Neuronal stem cell (in vitro differentiated cells): ENCODE results near the gene RNF43.
A peak's percentile ranks its signal among the peaks of the same experiment; 100 is the strongest.

Experiments
- DNase-seq: peaks from one replicate; pipeline ENCODE4 v3.0.0-alpha.2; 2013; ENCODE audit warnings: low spot score
- H2AFZ ChIP-seq: one replicate; pipeline ENCODE4 v1.6.1; 2013; ENCODE audit warnings: mild to moderate bottlenecking, low read length, inconsistent platforms
- H2AK5ac ChIP-seq: 2 replicates; pipeline ENCODE4 v1.6.1; 2013; ENCODE audit warnings: low read depth, mild to moderate bottlenecking, inconsistent platforms, low read length, moderate library complexity, mixed read lengths
- H2BK120ac ChIP-seq: 2 replicates; pipeline ENCODE4 v1.6.1; 2013; ENCODE audit warnings: low read depth, mild to moderate bottlenecking, inconsistent platforms, low read length, moderate library complexity, mixed read lengths
- H2BK12ac ChIP-seq: one replicate; pipeline ENCODE4 v1.6.1; 2013; ENCODE audit warnings: low read length, inconsistent platforms
- H2BK15ac ChIP-seq: 2 replicates; pipeline ENCODE4 v1.6.1; 2013; ENCODE audit warnings: mild to moderate bottlenecking, low read length, inconsistent platforms, mixed read lengths
- H2BK5ac ChIP-seq: one replicate; pipeline ENCODE4 v1.6.1; 2013; ENCODE audit warnings: inconsistent platforms, mild to moderate bottlenecking, low read length, moderate library complexity
- H3K14ac ChIP-seq: one replicate; pipeline ENCODE4 v1.6.1; 2013; ENCODE audit warnings: low read length, inconsistent platforms
- H3K18ac ChIP-seq: 2 replicates; pipeline ENCODE4 v1.6.1; 2013; ENCODE audit warnings: low read length, inconsistent platforms
- H3K23ac ChIP-seq: 2 replicates; pipeline ENCODE4 v1.6.1; 2013; ENCODE audit warnings: low read depth, mild to moderate bottlenecking, mixed read lengths, low read length, inconsistent platforms; ENCODE audit not compliant: poor library complexity
- H3K27ac ChIP-seq: replicated peaks from 3 replicates; pipeline ENCODE4 v1.5.1; 2013; ENCODE audit warnings: low read length, inconsistent platforms
- H3K27me3 ChIP-seq, 3 experiments: 2 replicates each; pipeline ENCODE4 v1.6.1; 2013; ENCODE audit warnings: low read length in 3 of 3, mild to moderate bottlenecking in 2 of 3, inconsistent platforms in 1 of 3, low read depth in 1 of 3, mixed read lengths in 1 of 3, moderate library complexity in 1 of 3; ENCODE audit not compliant: control insufficient read depth in 3 of 3, insufficient read depth in 3 of 3
- H3K36me3 ChIP-seq, 2 donors: replicated peaks in 1 of 2; 2 replicates each; pipeline ENCODE4 v1.6.1; 2013; ENCODE audit warnings: low read length in 2 of 2; ENCODE audit not compliant: control insufficient read depth in 2 of 2, insufficient read depth in 2 of 2
- H3K4ac ChIP-seq: 2 replicates; pipeline ENCODE4 v1.6.1; 2013; ENCODE audit warnings: inconsistent platforms, mild to moderate bottlenecking, low read length, moderate library complexity
- H3K4me1 ChIP-seq, 2 donors: 1 replicate in 1 of 2; 2 replicates in 1 of 2; pipeline ENCODE4 v1.6.1; 2013; ENCODE audit warnings: low read length in 2 of 2, low read depth in 1 of 2; ENCODE audit not compliant: control insufficient read depth in 2 of 2, insufficient read depth in 1 of 2
- H3K4me2 ChIP-seq: one replicate; pipeline ENCODE4 v1.6.1; 2013; ENCODE audit warnings: mild to moderate bottlenecking, low read length, inconsistent platforms; ENCODE audit not compliant: insufficient read depth, poor library complexity, severe bottlenecking
- H3K4me3 ChIP-seq, 2 donors: 2 replicates each; pipeline ENCODE4 v1.5.1; 2013; ENCODE audit warnings: low read length in 2 of 2, mild to moderate bottlenecking in 2 of 2, inconsistent platforms in 1 of 2, moderate library complexity in 1 of 2
- H3K79me1 ChIP-seq: one replicate; pipeline ENCODE4 v1.6.1; 2013; ENCODE audit warnings: low read depth, mild to moderate bottlenecking, inconsistent platforms, low read length, moderate library complexity
- H3K9ac ChIP-seq: one replicate; pipeline ENCODE4 v1.6.1; 2013; ENCODE audit warnings: mild to moderate bottlenecking, low read depth, low read length, inconsistent platforms; ENCODE audit not compliant: poor library complexity
- H3K9me3 ChIP-seq, 2 donors: replicated peaks in 1 of 2; 2 replicates each; pipeline versions ENCODE3 to v1.6.1; 2013; ENCODE audit warnings: low read length in 2 of 2, mild to moderate bottlenecking in 2 of 2, inconsistent platforms in 1 of 2, low read depth in 1 of 2, mixed read lengths in 1 of 2, moderate library complexity in 1 of 2; ENCODE audit not compliant: control insufficient read depth in 2 of 2, insufficient read depth in 1 of 2
- H4K8ac ChIP-seq: one replicate; pipeline ENCODE4 v1.6.1; 2013; ENCODE audit warnings: low read depth, mild to moderate bottlenecking, inconsistent platforms, low read length, moderate library complexity
- H4K91ac ChIP-seq: one replicate; pipeline ENCODE4 v1.6.1; 2013; ENCODE audit warnings: low read length, low read depth, mild to moderate bottlenecking, inconsistent platforms; ENCODE audit not compliant: poor library complexity
- WGBS, 2 donors: extraction: QIAGEN DNeasy Blood & Tissue Kit; methylation state at CpG; one replicate each; pipeline ENCODE4 v1.1.7; 2013; ENCODE audit warnings: missing lambda C conversion rate in 2 of 2, mixed read lengths in 1 of 2; ENCODE audit not compliant: insufficient read length in 2 of 2, insufficient replicate concordance in 1 of 2; ENCODE audit errors: extremely low coverage in 2 of 2; 5-methylcytosine and 5-hydroxymethylcytosine counted together

RNF43 gene

DNA sequence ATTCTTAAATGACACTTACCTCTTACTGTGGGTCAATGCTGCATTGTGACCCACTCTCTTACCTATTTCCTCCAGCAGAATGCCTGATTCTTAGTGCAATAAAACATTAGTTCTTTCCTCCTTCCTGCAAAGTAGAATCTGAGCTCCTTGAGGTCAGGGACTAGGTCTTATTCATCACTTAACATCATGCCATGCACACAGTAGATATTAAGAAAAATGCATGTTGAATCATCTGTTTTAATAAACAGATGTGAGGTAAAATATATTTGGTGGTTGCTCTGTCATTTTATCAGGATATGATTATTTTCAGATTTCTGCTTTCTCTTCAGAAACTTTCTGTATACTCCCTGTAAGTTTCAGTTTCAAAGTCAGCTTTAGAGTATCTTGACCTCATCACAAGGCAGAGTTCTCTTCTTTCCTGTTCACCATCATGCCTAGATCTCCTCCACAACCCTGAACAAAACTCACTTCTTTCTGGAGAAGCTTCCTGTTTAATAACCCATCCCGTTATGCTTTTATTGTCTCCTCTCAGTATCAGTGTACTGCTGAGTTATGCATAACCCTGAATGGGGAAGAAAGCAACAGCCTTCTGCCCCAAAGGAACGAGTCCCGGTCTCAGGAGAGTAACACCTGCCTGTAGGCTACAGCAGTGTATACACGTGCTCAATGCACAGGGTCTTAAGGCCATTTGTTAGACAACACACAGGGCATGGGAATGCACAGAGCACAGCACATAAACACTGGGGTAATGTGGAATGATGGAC is 35.0 kb downstream of the RNF43 start:
- H3K4ac ChIP-seq, result no peak overlapping the region
- H2BK5ac ChIP-seq, result no peak overlapping the region
- H3K4me2 ChIP-seq, result no peak overlapping the region
- DNase-seq, result no peak
- no peak overlapping the region for H2BK12ac ChIP-seq
- H2AFZ ChIP-seq, result no peak overlapping the region
- no peak overlapping the region for H4K8ac ChIP-seq
- no peak overlapping the region for H3K4me3 ChIP-seq
- no peak overlapping the region for H2AK5ac ChIP-seq
- H2BK120ac ChIP-seq, result no peak overlapping the region
- no peaks in the 10 kb centered on the region for H3K36me3 ChIP-seq
- no peaks in the 10 kb centered on the region for H3K79me1 ChIP-seq
- no peak overlapping the region for H3K9ac ChIP-seq
- no peak overlapping the region for H3K23ac ChIP-seq
- H3K4me1 ChIP-seq, result peaks cover 3 to 4% of the 10 kb centered on the region in 2 donors
- no peak overlapping the region for H3K14ac ChIP-seq
- no peak overlapping the region for H3K27ac ChIP-seq
- no peaks in the 10 kb centered on the region for H3K27me3 ChIP-seq
- H3K18ac ChIP-seq, result no peak overlapping the region
- H2BK15ac ChIP-seq, result no peak overlapping the region
- no peaks in the 10 kb centered on the region for H3K9me3 ChIP-seq
- H4K91ac ChIP-seq, result no peak overlapping the region
- no CpG with 5 or more reads among the region's 4 CpGs for WGBS, 2 donors

GRCh38 chr17:58381124-58382035 is 36.0 kb downstream of the RNF43 start:
- Histone ChIP-seq H4K91ac (no peak overlapping the region), H3K9ac (no peak overlapping the region), H3K23ac (no peak overlapping the region), H3K27me3 (no peaks in the 10 kb centered on the region), H3K27ac (no peak overlapping the region), H3K4me2 (no peak overlapping the region), H2AK5ac (no peak overlapping the region), H3K14ac (no peak overlapping the region), H3K4ac (no peak overlapping the region), H4K8ac (no peak overlapping the region), H2AFZ (no peak overlapping the region), H3K36me3 (no peaks in the 10 kb centered on the region), H2BK120ac (no peak overlapping the region), H2BK15ac (peak overlapping the region; percentile 24), H2BK12ac (no peak overlapping the region), H2BK5ac (no peak overlapping the region), H3K4me1 (peaks cover 4% of the 10 kb centered on the region in 2 donors), H3K9me3 (no peaks in the 10 kb centered on the region), H3K18ac (no peak overlapping the region), H3K79me1 (no peaks in the 10 kb centered on the region), H3K4me3 (no peak overlapping the region)
- WGBS, 2 donors, result no CpG with 5 or more reads among the region's 3 CpGs
- DNase-seq, result no peak

DNA sequence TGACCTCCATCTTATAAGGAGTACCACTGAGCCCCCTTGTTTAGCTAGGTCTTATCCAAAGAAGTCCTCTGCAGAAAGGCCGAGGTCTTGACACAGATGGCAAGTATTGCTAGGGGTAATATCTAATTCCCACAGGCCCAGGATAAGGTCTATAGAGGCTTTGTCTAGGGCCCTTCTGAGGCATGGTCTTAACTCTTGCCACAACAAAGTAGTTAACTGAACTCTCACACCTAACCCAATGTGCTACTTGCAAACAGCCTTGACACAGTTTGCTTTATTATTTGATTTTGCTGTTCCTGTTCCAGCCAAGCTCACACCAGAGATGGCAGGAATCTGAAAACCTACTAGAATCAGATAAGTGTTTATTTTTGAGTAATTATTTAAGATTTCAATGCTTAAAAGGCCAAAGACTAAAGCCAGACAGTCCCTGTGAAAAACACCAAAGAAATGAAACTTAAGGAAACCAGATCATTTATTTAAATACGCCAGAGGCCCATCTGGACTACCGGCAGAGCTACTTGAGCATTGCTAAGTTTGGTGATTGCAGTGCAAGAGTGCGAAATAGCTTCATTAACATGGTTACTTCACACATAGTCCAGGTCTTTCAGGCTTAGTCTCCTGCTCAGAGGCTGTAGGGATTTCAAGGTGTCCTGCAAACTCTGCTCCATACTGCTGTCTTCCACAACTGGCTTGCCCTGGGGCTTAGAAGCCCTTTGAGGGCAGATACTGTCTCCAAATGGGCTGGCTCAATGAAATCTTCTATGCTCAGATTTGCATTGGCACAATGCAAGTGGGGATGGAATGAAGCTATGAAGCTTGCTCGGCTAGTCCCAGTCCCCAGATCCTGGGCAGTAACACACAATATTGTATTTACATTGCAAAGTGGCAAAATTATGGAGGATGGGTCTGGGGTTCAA is 36.9 kb downstream of the RNF43 start:
- Histone ChIP-seq H2AFZ (no peak overlapping the region), H2BK15ac (no peak overlapping the region), H3K27ac (no peak overlapping the region), H3K4me2 (no peak overlapping the region), H3K9me3 (no peaks in the 10 kb centered on the region), H3K79me1 (no peaks in the 10 kb centered on the region), H3K14ac (no peak overlapping the region), H3K36me3 (no peaks in the 10 kb centered on the region), H3K23ac (no peak overlapping the region), H4K91ac (no peak overlapping the region), H3K4ac (no peak overlapping the region), H3K18ac (no peak overlapping the region), H3K27me3 (no peaks in the 10 kb centered on the region), H4K8ac (no peak overlapping the region), H3K4me3 (no peak overlapping the region), H2BK120ac (no peak overlapping the region), H3K9ac (no peak overlapping the region), H2AK5ac (no peak overlapping the region), H2BK5ac (no peak overlapping the region), H2BK12ac (no peak overlapping the region), H3K4me1 (peaks cover 4% of the 10 kb centered on the region in 2 donors)
- no CpG with 5 or more reads among the region's 5 CpGs for WGBS, 2 donors
- no peak for DNase-seq
